NCI-H774 (cell line): ENCODE data around the gene LYRM9.
"Not testable (repeated sequence)": the region's sequence is repeated elsewhere in the genome, so short reads cannot be mapped to it uniquely, and the experiment has no call there.

Experiments used
- DNase-seq: peaks from one replicate; lab custom pipeline; 2025; lab: John Stamatoyannopoulos, UW

Gene LYRM9

DNA sequence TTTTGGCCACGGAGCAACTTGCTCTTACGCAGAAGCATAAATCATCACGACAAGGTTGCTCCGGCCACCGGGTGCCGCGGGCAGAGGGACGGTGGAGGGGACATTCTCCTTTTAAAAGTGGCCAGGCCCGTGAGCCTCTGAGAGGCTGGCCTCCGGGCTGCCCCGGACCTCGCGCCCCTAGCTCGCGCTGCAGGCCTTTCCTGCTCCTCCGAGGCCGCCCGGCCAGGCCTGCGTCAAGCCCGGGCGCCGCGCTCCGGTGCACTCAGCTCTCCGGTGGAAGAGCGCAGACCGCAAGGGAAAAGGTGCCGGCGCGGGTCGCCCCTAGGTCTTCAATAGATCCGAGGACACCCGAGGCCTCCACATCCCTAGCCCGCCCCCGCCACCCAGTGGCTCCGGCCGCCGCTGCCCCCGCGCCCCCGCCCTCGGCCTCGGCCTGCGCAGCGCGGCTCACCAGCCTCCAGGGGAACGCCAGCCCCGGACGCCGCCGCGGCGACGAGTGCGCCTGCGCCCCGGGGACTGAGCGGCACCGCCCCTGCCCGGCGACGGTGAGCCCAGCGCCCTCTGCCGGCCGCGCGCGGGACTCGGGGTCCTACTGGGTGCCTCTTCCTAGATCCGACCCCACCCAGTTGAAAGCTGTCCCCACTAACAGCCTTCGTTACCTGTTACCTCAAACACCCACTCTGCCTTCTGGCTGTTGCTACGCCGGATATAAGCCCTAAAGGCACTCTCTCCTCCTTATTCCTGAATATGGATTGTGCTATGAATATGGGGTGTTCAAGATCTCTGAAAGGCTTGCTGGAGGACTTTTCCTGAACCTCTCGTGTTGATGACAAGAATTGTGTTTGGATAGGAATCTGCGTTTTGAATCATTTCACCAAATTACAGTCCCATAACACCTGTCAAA is at the start of gene LYRM9:
TSS of gene LYRM9 (minus strand) at position 500 of the 904 bp plus-strand sequence. CDS start 10,671 bp downstream, outside the sequence.
- DNase-seq: peak; percentile 92

DNA sequence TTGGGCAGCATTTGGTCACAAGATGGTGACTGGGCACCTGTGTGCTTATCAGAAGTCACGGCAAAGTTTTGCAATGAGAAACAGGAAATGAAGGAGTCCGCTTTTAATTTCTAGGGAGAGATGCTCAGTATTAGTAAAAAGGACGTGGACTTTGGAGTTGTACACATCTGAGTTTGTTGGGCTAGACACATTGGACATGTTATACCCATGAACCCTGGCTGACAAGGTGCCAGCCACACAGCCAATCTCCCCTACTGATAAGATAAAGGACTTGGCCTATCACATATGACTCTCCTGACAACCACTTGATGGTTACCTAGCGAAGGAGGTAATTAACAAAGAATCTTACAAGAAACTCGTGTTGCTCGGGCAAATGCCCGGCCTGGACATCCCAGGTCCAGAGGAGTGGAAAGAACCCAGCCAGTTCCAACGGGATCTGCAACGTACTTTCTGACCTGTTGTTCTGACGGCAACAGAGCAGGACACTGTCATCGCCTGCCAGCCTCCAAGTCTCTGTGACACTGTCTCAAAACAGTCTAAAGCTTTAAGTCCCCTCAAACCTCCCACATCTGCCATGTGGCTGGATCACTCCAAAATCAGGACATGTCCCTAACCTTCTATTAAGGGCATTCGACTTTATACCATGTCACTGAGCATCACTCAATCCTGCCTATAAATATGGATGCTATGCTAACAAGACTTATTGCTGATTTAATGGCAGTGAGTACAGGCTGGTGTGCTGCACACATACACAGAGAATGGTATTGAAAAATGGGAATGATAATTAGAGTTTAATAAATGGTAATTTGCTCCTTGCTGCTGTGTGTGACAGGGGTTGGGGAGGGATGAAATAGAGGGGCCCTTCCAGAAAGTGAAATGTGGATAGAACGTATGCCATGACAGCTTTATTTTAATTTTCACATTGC is 47.6 kb upstream of the LYRM9 start:
- DNase-seq: no peak

DNA sequence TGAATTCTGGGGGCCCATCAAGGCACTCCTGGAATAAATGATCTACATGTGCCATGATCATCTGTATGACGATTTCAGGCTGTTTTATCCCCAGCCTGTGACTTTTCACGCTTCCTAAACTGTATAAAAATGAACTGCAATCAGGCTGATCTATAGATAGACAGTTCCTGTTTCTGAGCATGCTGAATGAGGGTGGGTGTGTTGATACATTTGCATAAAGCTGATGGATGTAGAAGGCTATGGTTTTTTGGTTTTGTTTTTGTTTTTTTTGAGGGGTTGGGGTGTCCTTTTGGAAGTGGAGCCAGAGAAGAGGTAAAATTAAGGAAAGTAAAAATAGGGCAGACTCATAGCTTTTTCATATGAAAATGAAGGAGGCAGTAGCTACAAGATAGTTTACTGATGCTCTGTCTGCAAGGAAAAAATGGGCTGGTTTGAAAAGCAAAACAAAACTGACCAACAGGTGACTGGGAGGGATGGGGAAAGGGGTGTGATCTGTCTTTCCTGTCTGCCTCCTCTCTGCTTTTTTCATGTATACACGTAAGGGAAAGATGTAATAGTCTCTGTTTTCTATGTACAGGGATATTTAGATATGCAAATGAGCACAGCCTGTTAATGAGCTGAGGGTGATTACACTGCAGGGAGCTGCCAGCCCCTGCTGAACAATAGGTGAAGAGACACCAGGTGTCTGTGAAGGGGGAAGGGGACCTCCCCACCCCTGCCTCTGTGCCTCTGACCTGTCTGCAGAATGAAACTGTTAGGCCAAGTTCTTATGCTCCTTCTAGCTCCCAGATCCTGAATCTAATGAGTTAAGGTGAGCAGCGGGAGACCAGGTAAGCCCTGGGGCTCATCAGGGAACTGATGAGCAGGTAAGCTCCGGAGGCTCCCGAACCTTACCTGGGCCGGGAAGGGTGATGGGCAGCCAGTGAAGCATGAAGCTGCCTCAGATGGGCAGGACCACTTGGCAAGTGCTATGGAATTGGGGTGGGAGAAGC is 46.6 kb upstream of the LYRM9 start:
- no peak for DNase-seq

GRCh38 chr17:27938864-27939263 is 45.7 kb upstream of the LYRM9 start:
- no peak for DNase-seq

- no peak for DNase-seq
These were observed 45.1 kb upstream of the LYRM9 start for GRCh38 chr17:27938241-27938640.

- no peak for DNase-seq
These were observed 43.9 kb upstream of the LYRM9 start for GRCh38 chr17:27937025-27937546.

DNA sequence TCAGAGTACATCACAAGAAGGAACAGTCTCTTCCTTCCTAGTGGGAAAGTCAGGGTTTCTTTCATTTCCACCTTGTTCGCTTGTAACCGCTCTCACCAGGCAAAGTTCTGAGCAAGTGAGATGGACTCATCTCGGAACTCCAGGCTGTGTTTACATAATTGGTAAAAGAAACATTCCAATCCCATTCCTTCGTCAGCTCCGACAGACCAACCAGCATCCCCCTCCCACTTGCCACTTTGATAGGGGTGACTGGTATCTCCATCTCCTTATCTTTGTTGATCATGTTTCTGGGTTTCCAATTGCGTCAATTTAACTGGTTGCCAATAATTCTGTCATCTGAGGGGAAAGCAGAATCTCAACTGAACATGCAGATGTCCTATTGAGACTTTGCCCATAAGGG is 36.8 kb upstream of the LYRM9 start:
- no peak for DNase-seq

DNA sequence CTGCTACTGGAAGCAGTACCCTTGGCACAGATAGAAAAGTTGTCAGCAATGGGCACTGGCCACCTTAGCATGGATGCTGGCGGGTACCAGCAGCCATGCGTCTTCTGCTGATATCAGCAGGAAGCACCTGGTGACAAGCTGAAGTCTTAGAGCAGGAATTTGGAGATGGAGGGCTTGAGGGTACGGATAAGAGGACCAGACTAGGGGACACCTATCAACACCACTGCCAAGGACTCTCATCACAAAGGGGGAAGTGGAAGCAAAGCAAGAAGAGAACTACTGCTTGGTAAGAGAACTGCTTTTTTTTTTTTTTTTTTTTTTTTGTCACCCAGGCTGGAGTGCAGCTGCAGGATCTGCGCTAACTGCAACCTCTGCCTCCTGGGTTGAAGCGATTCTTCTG is 35.4 kb upstream of the LYRM9 start:
- DNase-seq: no peak

DNA sequence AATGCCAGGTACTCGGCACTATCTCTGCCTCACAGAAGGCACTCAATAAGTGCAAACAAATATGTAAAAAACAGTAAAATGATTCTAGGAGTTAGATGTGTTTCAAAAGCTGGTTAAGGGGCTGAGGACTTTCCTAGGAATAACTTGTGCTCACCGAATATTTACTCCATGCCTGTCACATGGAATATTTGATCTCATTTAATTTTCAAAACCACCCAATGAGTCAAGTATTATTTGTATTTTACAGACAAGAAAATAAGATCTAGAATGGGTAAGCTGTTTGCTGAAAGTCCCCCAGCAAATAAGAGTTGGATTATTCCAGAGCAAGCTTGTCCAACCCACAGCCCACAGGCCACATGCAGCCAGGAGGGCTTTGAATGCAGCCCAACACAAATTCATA is 34.6 kb upstream of the LYRM9 start:
- DNase-seq: no peak

DNA sequence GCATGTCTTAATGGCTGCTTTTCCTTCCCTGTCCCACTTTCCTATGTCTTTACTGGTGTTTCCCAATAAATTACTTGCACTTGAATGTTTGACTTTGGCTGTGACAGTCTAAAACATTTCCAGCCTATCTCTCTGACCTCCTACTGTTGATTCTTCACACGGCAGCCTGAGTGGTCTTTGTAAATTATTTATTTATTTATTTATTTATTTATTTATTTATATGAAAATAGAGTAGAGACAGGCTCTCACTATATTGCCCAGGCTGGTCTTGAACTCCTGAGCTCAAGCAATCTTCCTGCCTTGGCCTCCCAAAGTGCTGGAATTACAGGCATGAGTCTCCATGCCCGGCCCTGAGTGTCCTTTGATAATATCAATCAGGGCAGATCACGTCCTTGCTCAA is 28.4 kb upstream of the LYRM9 start:
- no peak for DNase-seq

- no peak for DNase-seq
These were observed 27.9 kb upstream of the LYRM9 start for GRCh38 chr17:27921077-27921476.

DNA sequence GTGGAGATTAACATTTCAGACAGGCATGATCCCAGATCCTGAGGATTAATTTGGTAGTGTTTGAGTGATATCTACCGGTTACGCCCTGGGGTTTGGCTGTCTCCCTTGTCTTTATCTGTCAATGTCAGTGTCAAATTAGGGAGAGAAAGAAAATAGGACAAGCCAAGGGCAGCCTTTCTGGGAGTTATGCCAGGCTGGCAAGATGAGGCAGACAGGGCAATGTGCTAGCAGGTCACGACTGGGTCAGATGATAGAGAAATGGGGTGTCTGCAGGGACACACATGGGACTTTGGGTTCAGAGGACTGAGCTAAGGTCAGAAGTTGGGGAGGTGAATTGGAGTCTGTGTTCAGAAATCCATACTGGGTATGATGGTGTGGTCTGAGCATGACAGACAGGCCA is 27.4 kb upstream of the LYRM9 start:
- DNase-seq: no peak

- DNase-seq: no peak
These were observed 25.9 kb upstream of the LYRM9 start for GRCh38 chr17:27919079-27919478.

DNA sequence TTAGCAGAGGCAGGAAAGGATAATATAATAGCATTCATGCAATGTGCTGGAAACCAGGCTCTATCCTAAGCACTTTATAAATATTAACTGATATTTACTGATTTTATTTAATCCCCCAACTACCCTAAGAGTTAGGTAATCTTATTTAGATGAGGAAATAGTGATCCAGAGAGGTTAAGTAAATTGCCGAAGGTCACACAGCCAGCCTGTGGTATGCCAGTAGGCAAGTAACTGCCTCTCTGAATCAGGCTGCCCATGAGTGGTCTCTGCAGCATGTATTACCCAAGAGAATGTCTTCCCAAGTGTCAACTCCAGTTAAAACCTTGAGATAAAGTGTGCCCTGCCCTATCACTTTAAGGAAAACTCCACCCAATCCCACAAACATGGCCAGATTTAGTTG is 25.3 kb upstream of the LYRM9 start:
- no peak for DNase-seq

- DNase-seq: no peak
These were observed 23.8 kb upstream of the LYRM9 start for GRCh38 chr17:27917000-27917399.

- DNase-seq: no peak
These were observed 22.5 kb upstream of the LYRM9 start for GRCh38 chr17:27915709-27916108.

DNA sequence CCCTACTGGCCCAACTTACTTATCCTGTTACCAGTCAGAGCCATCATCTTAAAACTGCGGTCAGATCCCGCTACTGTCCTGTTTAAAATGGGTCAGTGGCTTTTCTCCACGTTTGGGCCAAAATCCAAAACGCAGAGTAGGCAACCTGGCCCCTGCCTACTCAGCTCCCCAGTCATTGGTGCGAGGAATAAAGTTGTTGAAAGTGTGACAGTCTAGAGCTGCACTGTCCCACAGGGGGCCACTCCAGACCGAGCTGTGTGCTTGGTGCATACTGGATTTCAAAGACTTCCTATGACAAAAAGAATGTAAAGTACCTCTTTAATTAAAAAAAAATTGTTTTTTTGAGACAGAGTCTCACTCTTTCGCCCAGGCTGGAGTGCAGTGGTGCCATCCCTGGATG is 21.2 kb upstream of the LYRM9 start:
- no peak for DNase-seq

DNA sequence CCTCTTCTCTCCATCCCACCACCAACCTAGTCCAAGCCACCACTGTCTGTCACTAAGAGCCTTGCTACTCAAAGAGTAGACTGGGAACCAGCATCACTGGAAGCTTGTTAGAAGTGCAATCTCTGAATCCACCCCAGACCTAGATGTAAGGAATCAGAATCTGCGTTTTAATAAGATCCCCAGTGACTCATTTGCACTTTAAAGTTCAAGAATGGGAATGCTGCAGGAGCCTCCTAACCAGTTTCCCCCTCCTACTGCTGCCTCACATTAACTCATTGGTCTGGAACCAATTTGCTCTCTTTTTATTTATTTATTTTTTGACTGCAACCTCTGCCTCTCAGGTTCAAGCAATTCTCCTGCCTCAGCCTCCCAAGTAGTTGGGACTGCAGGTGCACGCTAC is 19.8 kb upstream of the LYRM9 start:
- no peak for DNase-seq

DNA sequence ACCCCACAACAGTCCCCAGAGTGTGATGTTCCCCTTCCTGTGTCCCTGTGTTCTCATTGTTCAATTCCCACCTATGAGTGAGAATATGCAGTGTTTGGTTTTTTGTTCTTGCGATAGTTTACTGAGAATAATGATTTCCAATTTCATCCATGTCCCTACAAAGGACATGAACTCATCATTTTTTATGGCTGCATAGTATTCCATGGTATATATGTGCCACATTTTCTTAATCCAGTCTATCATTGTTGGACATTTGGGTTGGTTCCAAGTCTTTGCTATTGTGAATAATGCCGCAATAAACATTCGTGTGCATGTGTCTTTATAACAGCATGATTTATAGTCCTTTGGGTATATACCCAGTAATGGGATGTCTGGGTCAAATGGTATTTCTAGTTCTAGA is 19.1 kb upstream of the LYRM9 start:
- DNase-seq: not testable (repeated sequence)

DNA sequence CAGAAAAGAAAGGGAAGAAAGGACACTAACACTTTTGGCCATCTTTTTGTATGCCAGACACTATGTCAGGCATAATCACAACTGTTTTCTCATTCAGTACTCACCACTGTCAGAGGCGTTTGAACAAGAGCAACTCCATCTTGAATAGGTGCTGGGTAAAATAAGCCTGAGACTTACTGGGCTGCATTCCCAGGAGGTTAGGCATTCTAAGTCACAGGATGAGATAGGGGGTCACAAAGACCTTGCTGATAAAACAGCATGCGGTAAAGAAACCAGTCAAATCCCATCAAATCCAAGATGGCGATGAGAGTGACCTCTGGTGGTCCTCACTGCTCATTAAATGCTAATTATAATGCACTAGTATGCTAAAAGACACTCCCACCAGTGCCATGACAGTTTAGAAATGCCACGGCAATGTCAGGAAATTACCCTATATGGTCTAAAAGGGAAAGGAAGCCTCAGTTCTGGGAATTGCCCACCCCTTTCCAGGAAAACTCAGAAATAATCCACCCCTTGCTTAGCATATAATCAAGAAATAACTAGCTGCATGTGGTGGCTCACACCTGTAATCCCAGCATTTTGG is 14.9 kb upstream of the LYRM9 start:
- no peak for DNase-seq

GRCh38 chr17:27906623-27907022 is 13.5 kb upstream of the LYRM9 start:
- no peak for DNase-seq
